ENCODE measurements around the gene KIAA0408.

DNA sequence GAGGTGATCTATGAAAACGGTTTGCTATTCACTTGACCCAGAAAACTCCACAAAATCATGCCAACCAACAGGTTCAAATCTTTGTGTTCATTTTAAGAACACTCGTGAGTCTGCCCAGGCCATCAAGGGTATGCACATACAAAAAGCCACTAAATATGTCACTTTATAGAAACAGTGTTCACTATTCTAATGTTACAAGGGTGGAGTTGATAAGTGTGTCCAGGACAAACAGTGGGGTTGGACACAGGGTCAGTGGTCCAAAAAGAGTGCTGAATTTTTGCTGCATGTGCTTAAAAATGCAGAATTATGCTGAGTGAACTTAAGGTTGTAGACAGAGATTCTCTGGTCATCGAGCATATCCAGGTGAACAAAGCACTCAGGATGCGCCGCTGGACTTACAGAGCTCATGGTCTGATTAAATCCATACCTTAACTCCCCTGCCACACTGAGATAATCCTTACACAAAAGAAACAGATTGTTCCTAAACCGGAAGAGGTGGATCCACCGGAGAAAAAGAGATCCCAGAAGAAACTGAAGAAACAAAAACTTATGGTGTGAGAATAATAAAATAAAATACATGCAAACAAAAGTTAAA, 23.5 kb downstream of the KIAA0408 start:
- TF ChIP-seq, protein P1, sequence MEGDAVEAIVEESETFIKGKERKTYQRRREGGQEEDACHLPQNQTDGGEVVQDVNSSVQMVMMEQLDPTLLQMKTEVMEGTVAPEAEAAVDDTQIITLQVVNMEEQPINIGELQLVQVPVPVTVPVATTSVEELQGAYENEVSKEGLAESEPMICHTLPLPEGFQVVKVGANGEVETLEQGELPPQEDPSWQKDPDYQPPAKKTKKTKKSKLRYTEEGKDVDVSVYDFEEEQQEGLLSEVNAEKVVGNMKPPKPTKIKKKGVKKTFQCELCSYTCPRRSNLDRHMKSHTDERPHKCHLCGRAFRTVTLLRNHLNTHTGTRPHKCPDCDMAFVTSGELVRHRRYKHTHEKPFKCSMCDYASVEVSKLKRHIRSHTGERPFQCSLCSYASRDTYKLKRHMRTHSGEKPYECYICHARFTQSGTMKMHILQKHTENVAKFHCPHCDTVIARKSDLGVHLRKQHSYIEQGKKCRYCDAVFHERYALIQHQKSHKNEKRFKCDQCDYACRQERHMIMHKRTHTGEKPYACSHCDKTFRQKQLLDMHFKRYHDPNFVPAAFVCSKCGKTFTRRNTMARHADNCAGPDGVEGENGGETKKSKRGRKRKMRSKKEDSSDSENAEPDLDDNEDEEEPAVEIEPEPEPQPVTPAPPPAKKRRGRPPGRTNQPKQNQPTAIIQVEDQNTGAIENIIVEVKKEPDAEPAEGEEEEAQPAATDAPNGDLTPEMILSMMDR (IDR thresholded peaks at IDR 0.05; ENCODE audit: poor library complexity, severe bottlenecking), result no peak
- TF ChIP-seq MXI1 (conservative IDR thresholded peaks at IDR 0.05; ENCODE audit: poor library complexity, severe bottlenecking), result no peak
- TF ChIP-seq EP300 (conservative IDR thresholded peaks at IDR 0.05; ENCODE audit: poor library complexity, severe bottlenecking), result no peak
- no peak for TF ChIP-seq TAF1 (IDR thresholded peaks at IDR 0.05; ENCODE audit: low read depth)
- no peak for TF ChIP-seq POLR2AphosphoS5 (IDR thresholded peaks at IDR 0.05)
- TF ChIP-seq EZH2 (IDR thresholded peaks at IDR 0.05; ENCODE audit: borderline replicate concordance, insufficient read depth, low read length, poor library complexity, severe bottlenecking), result no peak
- TF ChIP-seq RAD21 (conservative IDR thresholded peaks at IDR 0.05), result no peak
- no peak for TF ChIP-seq SMC3 (conservative IDR thresholded peaks at IDR 0.05; ENCODE audit: poor library complexity)
